Ovary (tissue), 9 donors: Measurements from ENCODE around the gene NRXN3. TPM values are rescaled to one million over a fixed set of nuclear protein-coding genes. Genes with fewer than 3 reads are reported as not detected.

Experiments
- DNase-seq, 5 donors: peaks; one replicate each; pipeline ENCODE4 v3.0.0-alpha.2; 2019 to 2020
- H3K27ac ChIP-seq, 2 donors: fragments of 200-600 bp; one replicate each; pipeline versions ENCODE4 v1.5.1 to v1.8.0; 2019 to 2022
- H3K27me3 ChIP-seq: fragments of 200-600 bp; one replicate; pipeline ENCODE4 v1.8.0; 2022
- H3K36me3 ChIP-seq: fragments of 200-600 bp; sonication (generic); one replicate; pipeline ENCODE4 v1.5.1; 2019
- H3K4me1 ChIP-seq: one replicate; pipeline ENCODE4 v1.8.1; 2013; ENCODE audit warnings: mild to moderate bottlenecking, moderate library complexity; ENCODE audit not compliant: insufficient read depth
- H3K4me3 ChIP-seq: fragments of 200-600 bp; sonication (generic); one replicate; pipeline ENCODE4 v1.5.1; 2017
- H3K9me3 ChIP-seq, 2 donors: fragments of 200-600 bp in 1 of 2; sonication (generic) in 1 of 2; one replicate each; pipeline versions ENCODE4 v1.5.1 to v1.8.1; 2013 to 2019; ENCODE audit warnings: mild to moderate bottlenecking in 1 of 2, moderate library complexity in 1 of 2
- EP300 ChIP-seq: sonication (generic); formaldehyde crosslinking; IDR thresholded peaks from one replicate; pipeline ENCODE4 v1.6.1; 2017; ENCODE audit warnings: antibody characterized with exemption
- POLR2A ChIP-seq: fragments of 450-650 bp; IDR thresholded peaks from one replicate; pipeline ENCODE4 v1.6.1; 2017; ENCODE audit warnings: antibody characterized with exemption, mild to moderate bottlenecking, moderate library complexity
- WGBS, 3 donors: extraction: QIAGEN DNeasy Blood & Tissue Kit in 1 of 3; methylation state at CpG; one replicate each; pipeline versions ENCODE4 v1.1.5 to v1.1.7; 2013 to 2017; 5-methylcytosine and 5-hydroxymethylcytosine counted together
- intact Hi-C, 4 donors: fragments of 100-400 bp; cut with DNase I; formaldehyde crosslinking; loops; one replicate each; pipeline versions ENCODE4 v1.11.0 to v1.15.1; 2022 to 2023
- polyA plus RNA-seq, 2 donors: library from polyadenylated mRNA; stranded (reverse); fragments of 200-250 nt in 1 of 2; fragments of 350-450 nt in 1 of 2; fragmentation: Illumina TruSeq in 1 of 2; extraction: RNeasy Lipid Tissue Mini Kit (QIAGEN cat#74804) in 1 of 2; gene quantifications; one replicate each; pipeline ENCODE4 v1.2.3, GENCODE V29; 2013 to 2014
- total RNA-seq, 7 donors: library from RNA; depleted of rRNA in 2 of 7; stranded (reverse); fragments of >200 nt in 2 of 7; fragmentation: NEBNext Ultra II Directional in 3 of 7; extraction: Animal tissue kit (Norgen Biotek cat#: 25700) in 3 of 7; gene quantifications; one replicate each; pipeline versions ENCODE4 v1.1.0 to v1.2.4, GENCODE V29; 2016 to 2023
- TF ChIP-seq, protein P1 (sequence below), 3 donors: fragments of 450-650 bp in 2 of 3; fragments of 200-600 bp in 1 of 3; IDR thresholded peaks; one replicate each; pipeline versions ENCODE4 v1.5.1 to v1.8.0; 2016 to 2022; ENCODE audit warnings: antibody characterized with exemption in 3 of 3, mild to moderate bottlenecking in 1 of 3
- donor health status: DM: no; HTN: no; CAD: no; lungs with moderate emphysema.
- donor health status: DM: no; HTN: no; CAD: no.
- donor health status: Bipolar disorder and iron deficiency.
- donor health status: DM: yes; HTN: yes; CAD: no.
- donor health status: DM: no; HTN: no; CAD: no.
- donor health status: DM: yes; HTN: yes; CAD: no.

The NRXN3 gene
- total and polyA plus RNA-seq, 9 donors, result 0.28 to 6.2 (median 0.82) TPM

DNA sequence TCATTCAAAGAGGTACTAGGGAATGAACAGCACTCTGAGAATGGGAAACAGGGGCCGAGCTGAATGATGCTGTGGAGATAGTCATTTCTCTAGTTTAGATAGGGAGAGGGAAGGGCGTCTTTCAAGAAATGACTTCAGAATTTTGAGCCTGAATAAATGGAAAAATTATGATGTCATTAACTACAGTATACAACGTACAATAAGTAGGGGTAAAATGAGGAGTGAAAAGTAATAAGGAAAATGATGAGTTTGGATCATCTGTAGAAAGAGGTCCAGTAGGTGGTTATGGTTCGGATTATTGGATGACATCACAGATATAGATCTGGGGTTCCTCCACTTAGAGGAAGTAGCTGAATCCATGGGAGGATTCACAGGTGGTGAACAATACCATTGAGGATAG is 1081.1 kb downstream of the NRXN3 start:
- TF ChIP-seq POLR2A, result no peak
- TF ChIP-seq EP300, result no peak
- TF ChIP-seq, protein P1, sequence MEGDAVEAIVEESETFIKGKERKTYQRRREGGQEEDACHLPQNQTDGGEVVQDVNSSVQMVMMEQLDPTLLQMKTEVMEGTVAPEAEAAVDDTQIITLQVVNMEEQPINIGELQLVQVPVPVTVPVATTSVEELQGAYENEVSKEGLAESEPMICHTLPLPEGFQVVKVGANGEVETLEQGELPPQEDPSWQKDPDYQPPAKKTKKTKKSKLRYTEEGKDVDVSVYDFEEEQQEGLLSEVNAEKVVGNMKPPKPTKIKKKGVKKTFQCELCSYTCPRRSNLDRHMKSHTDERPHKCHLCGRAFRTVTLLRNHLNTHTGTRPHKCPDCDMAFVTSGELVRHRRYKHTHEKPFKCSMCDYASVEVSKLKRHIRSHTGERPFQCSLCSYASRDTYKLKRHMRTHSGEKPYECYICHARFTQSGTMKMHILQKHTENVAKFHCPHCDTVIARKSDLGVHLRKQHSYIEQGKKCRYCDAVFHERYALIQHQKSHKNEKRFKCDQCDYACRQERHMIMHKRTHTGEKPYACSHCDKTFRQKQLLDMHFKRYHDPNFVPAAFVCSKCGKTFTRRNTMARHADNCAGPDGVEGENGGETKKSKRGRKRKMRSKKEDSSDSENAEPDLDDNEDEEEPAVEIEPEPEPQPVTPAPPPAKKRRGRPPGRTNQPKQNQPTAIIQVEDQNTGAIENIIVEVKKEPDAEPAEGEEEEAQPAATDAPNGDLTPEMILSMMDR (IDR thresholded peaks at IDR 0.05), result no peak
- Histone ChIP-seq H3K27ac (no peak overlapping the region), H3K36me3 (no peaks in the 10 kb centered on the region), H3K9me3 (no peaks in the 10 kb centered on the region), H3K4me1 (no peaks in the 10 kb centered on the region), H3K4me3 (no peak overlapping the region), H3K27me3 (no peaks in the 10 kb centered on the region)
- DNase-seq, result no peak
- intact Hi-C loops, result no loop called here
- WGBS, 3 donors, result 75 to 85% (median 82%) methylated on average over 4 of the region's 4 CpGs

DNA sequence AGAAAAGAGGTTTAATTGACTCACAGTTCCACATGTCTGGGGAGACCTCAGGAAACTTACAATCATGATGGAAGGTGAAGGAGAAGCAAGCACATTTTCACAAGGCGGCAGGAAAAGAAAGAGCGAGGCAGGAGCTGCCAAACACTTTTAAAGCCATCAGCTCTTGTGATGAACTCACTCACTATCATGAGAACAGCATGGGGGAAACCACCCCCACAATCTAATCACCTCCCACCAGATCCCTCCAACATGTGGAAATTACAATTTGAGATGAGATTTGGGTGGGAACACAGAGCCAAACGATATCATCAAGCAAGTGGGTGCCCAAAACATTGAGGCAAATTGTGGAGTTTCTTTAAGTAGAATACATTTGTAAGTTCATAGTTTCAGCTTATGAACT is 1083.4 kb downstream of the NRXN3 start:
- Histone ChIP-seq H3K27me3 (no peaks in the 10 kb centered on the region), H3K27ac (no peak overlapping the region), H3K9me3 (no peaks in the 10 kb centered on the region), H3K4me3 (no peak overlapping the region), H3K36me3 (no peaks in the 10 kb centered on the region), H3K4me1 (no peaks in the 10 kb centered on the region)
- intact Hi-C loops, result no loop called here
- DNase-seq, result no peak
- TF ChIP-seq EP300 (no peak), POLR2A (no peak)
- TF ChIP-seq, protein P1 (IDR thresholded peaks at IDR 0.05), result no peak
- WGBS, 3 donors, result 72 to 88% (median 78%) methylated on average over 3 of the region's 3 CpGs

DNA sequence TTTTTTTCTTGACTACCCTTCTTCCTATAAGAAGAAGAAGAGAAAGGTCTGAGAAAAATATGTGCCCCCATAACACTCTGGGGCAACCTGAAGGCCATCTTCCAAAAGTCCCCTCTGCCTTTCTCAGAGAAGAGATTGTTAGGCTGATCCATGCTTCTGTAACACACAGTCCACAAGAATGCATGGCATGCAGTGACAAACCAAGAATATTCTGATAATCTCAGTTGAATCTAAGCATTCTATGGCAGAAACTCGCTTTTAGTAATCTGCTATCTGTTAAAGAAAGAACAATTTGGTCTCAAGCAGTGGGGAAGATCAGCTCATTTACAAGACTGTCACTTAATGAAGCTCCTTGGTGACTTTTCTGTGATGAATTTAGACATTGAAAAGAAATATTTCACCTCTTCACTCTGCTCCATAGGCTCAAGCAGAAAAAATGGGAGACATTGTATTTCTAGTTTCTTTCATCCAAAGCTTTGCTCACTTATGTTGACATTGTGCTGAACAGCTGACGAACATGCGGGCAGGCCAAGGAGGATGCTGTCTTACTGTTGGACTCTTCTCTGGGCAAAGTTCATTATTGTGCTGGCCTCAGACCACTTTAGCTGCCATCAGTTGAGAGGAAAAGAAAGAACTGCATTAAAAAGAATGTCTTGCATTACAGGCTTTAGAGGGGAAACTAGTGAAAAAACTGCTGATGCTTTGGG is 1084.0 kb downstream of the NRXN3 start:
- intact Hi-C loops, result no loop called here
- DNase-seq, result no peak

DNA sequence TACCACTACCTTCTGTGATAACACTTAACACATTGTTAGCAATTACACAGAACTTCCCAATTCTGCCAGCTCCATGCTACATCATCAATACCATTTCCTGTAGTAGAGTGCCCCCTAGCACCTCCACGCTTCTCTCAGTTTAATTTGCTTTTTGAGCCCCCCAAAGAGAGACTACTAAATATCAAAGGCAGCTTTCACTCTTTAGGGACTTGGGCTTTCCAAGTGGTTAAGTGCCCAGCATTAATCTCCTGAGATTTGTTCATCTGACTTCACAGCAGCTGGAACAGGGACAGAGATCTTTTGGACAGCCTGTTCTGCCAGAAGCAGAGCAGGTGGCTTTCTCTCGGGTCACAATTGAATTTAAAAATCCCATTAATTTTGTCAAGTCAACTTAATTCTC is 1086.2 kb downstream of the NRXN3 start:
- Histone ChIP-seq H3K27ac (no peak overlapping the region), H3K4me3 (no peak overlapping the region), H3K9me3 (no peaks in the 10 kb centered on the region), H3K27me3 (no peaks in the 10 kb centered on the region), H3K36me3 (no peaks in the 10 kb centered on the region), H3K4me1 (no peaks in the 10 kb centered on the region)
- no peak for DNase-seq
- intact Hi-C loops, result no loop called here
- WGBS, 3 donors, result 71 to 75% (median 73%) methylated on average over 2 of the region's 2 CpGs
- no peak for TF ChIP-seq POLR2A
- no peak for TF ChIP-seq EP300
- TF ChIP-seq, protein P1 (IDR thresholded peaks at IDR 0.05), result no peak

More for the DNA sequence above, 1084.0 kb downstream of the NRXN3 start:
- TF ChIP-seq, protein P1 (IDR thresholded peaks at IDR 0.05), result no peak
- TF ChIP-seq EP300 (no peak), POLR2A (no peak)
- Histone ChIP-seq H3K4me1 (no peaks in the 10 kb centered on the region), H3K9me3 (no peaks in the 10 kb centered on the region), H3K27me3 (no peaks in the 10 kb centered on the region), H3K4me3 (no peak overlapping the region), H3K27ac (no peak overlapping the region), H3K36me3 (no peaks in the 10 kb centered on the region)
- 44 to 46% (median 46%) methylated on average over 3 of the region's 3 CpGs for WGBS, 3 donors
